DND-41 (cell line): ENCODE results near the gene STIMATE.

ENCODE experiments used
- ATAC-seq: fragments of 200-7000 bp; cut with Tn5 transposase; 3 replicates; pipeline ENCODE4 v1.9.1; 2021; ENCODE audit warnings: low read depth; ENCODE audit not compliant: insufficient read depth
- DNase-seq: peaks from one replicate; pipeline ENCODE4 v3.0.0-alpha.2; 2020
- H2AFZ ChIP-seq: 2 replicates; pipeline ENCODE4 v1.6.0; 2012; ENCODE audit warnings: low read depth, low read length
- H3K27ac ChIP-seq: 2 replicates; pipeline ENCODE4 v1.5.1; 2012; ENCODE audit warnings: low read length, inconsistent platforms
- H3K27me3 ChIP-seq: fragments of 200-600 bp; sonication (generic); 2 replicates; pipeline ENCODE4 v1.6.0; 2012; ENCODE audit warnings: low read length, mild to moderate bottlenecking, inconsistent platforms; ENCODE audit not compliant: insufficient read depth, poor library complexity
- H3K36me3 ChIP-seq: 2 replicates; pipeline ENCODE4 v1.5.1; 2012; ENCODE audit warnings: low read length, inconsistent platforms; ENCODE audit not compliant: insufficient read depth
- H3K4me1 ChIP-seq: 2 replicates; pipeline ENCODE4 v1.5.1; 2012; ENCODE audit warnings: mild to moderate bottlenecking, low read length; ENCODE audit not compliant: insufficient read depth
- H3K4me2 ChIP-seq: 2 replicates; pipeline ENCODE4 v1.6.0; 2012; ENCODE audit warnings: mild to moderate bottlenecking, moderate library complexity, low read length, inconsistent platforms; ENCODE audit not compliant: insufficient read depth
- H3K4me3 ChIP-seq, 2 experiments: fragments of 200-600 bp in 1 of 2; shearing (Covaris generic) in 1 of 2; 2 replicates each; pipeline ENCODE4 v1.5.1; 2012 to 2016; ENCODE audit warnings: inconsistent platforms in 2 of 2, low read length in 2 of 2, mild to moderate bottlenecking in 2 of 2, low read depth in 1 of 2, moderate library complexity in 1 of 2
- H3K79me2 ChIP-seq: 2 replicates; pipeline ENCODE4 v1.6.0; 2012; ENCODE audit warnings: low read length, inconsistent platforms; ENCODE audit not compliant: insufficient read depth
- H3K9ac ChIP-seq: 2 replicates; pipeline ENCODE4 v1.6.0; 2012; ENCODE audit warnings: low read depth, mild to moderate bottlenecking, inconsistent platforms, low read length, moderate library complexity
- H3K9me3 ChIP-seq: 2 replicates; pipeline ENCODE4 v1.5.1; 2012; ENCODE audit warnings: low read length, moderate library complexity, mild to moderate bottlenecking, inconsistent platforms; ENCODE audit not compliant: insufficient read depth, severe bottlenecking
- H4K20me1 ChIP-seq: 2 replicates; pipeline ENCODE4 v1.6.0; 2012; ENCODE audit warnings: low read length; ENCODE audit not compliant: insufficient read depth
- EZH2 ChIP-seq: IDR thresholded peaks from 3 replicates; pipeline ENCODE4 v1.6.1; 2012; ENCODE audit warnings: borderline replicate concordance, low read depth, mild to moderate bottlenecking, moderate library complexity, low read length, inconsistent platforms; ENCODE audit not compliant: severe bottlenecking
- TF ChIP-seq, protein P1 (sequence below): IDR thresholded peaks from 2 replicates; pipeline ENCODE4 v1.5.1; 2012; ENCODE audit warnings: borderline replicate concordance, low read length, moderate library complexity, mild to moderate bottlenecking; ENCODE audit not compliant: poor library complexity, severe bottlenecking; ENCODE audit errors: extremely low read depth

The STIMATE gene

DNA sequence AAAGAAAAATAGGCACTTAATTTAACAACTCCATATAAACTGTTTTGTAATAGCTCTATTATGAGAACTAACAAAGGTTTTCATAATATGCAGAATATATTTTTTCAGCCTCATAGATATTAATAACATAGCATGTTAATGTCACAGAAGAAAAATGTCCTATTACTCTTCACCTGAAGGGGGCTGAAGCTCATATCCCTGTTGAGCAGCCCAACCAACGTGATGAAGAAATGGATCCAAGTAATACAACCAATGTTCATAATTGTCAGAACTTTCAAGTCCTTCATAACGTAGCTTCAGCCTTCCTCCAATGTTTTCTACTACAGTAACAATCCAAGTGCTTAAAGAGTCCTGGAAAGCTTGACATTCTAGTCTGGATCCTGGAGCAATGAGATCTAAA is 34.5 kb upstream of the STIMATE start:
- no peaks in the 10 kb centered on the region for H3K79me2 ChIP-seq
- TF ChIP-seq, protein P1, sequence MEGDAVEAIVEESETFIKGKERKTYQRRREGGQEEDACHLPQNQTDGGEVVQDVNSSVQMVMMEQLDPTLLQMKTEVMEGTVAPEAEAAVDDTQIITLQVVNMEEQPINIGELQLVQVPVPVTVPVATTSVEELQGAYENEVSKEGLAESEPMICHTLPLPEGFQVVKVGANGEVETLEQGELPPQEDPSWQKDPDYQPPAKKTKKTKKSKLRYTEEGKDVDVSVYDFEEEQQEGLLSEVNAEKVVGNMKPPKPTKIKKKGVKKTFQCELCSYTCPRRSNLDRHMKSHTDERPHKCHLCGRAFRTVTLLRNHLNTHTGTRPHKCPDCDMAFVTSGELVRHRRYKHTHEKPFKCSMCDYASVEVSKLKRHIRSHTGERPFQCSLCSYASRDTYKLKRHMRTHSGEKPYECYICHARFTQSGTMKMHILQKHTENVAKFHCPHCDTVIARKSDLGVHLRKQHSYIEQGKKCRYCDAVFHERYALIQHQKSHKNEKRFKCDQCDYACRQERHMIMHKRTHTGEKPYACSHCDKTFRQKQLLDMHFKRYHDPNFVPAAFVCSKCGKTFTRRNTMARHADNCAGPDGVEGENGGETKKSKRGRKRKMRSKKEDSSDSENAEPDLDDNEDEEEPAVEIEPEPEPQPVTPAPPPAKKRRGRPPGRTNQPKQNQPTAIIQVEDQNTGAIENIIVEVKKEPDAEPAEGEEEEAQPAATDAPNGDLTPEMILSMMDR = peak; percentile 19
- no peak for TF ChIP-seq EZH2
- no peak overlapping the region for H3K4me3 ChIP-seq
- H3K4me1 ChIP-seq = no peaks in the 10 kb centered on the region
- ATAC-seq (no peak), DNase-seq (no peak)
- H4K20me1 ChIP-seq = no peaks in the 10 kb centered on the region
- no peak overlapping the region for H3K9ac ChIP-seq
- H2AFZ ChIP-seq = no peak overlapping the region
- H3K4me2 ChIP-seq = no peak overlapping the region
- H3K27me3 ChIP-seq = no peaks in the 10 kb centered on the region
- H3K36me3 ChIP-seq = peaks cover 67% of the 10 kb centered on the region
- no peak overlapping the region for H3K27ac ChIP-seq
- H3K9me3 ChIP-seq = no peaks in the 10 kb centered on the region

DNA sequence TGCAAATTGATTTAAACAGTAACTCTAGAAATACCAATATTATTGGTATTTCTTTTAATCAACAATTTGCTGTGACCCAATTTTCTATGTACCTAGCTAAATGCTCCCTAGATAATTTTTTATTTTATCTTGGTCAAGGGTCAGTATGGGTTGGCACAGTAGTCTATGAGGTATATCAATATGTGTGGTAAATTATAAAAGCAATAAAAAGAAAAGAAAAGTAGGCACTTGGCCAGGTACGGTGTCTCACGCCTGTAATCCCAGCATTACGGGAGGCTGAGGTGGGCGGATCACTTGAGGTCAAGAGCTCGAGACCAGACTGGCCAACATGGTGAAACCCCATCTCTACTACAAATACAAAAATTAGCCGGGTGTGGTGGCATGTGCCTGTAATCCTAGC is 34.0 kb upstream of the STIMATE start:
- no peaks in the 10 kb centered on the region for H3K79me2 ChIP-seq
- peaks cover 69% of the 10 kb centered on the region for H3K36me3 ChIP-seq
- no peaks in the 10 kb centered on the region for H3K27me3 ChIP-seq
- H2AFZ ChIP-seq = no peak overlapping the region
- H4K20me1 ChIP-seq = no peaks in the 10 kb centered on the region
- H3K9ac ChIP-seq = no peak overlapping the region
- H3K4me3 ChIP-seq = no peak overlapping the region
- no peak for DNase-seq
- no peak overlapping the region for H3K4me2 ChIP-seq
- TF ChIP-seq, protein P1 = no peak
- TF ChIP-seq EZH2 = no peak
- H3K4me1 ChIP-seq = no peaks in the 10 kb centered on the region
- H3K27ac ChIP-seq = no peak overlapping the region
- ATAC-seq = no peak
- no peaks in the 10 kb centered on the region for H3K9me3 ChIP-seq

DNA sequence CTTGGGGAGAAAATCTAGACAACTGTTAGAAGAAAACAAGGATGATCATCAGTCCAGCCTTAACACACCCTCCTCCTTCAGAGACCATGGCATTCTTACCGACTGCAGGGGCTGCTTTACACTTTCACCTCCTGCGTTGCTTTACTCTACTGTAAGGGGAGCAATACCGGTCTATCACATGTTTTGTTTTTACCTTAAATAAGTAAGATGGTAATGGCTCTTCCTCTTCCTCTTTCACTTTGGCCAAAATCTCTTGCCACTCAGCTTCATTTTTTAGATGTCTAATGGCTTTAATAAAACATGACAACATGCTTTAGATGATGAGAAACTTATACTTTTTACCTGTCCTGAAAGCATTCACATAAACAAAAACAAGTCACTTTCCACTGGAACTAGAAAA is 33.4 kb upstream of the STIMATE start:
- Histone ChIP-seq H3K4me1 (no peaks in the 10 kb centered on the region), H3K27me3 (no peaks in the 10 kb centered on the region), H2AFZ (no peak overlapping the region), H3K4me3 (no peak overlapping the region), H3K79me2 (no peaks in the 10 kb centered on the region), H3K27ac (no peak overlapping the region), H3K36me3 (peaks cover 71% of the 10 kb centered on the region), H4K20me1 (no peaks in the 10 kb centered on the region), H3K9me3 (no peaks in the 10 kb centered on the region), H3K9ac (no peak overlapping the region), H3K4me2 (no peak overlapping the region)
- DNase-seq = no peak
- no peak for ATAC-seq
- TF ChIP-seq, protein P1 = no peak
- TF ChIP-seq EZH2 = no peak

DNA sequence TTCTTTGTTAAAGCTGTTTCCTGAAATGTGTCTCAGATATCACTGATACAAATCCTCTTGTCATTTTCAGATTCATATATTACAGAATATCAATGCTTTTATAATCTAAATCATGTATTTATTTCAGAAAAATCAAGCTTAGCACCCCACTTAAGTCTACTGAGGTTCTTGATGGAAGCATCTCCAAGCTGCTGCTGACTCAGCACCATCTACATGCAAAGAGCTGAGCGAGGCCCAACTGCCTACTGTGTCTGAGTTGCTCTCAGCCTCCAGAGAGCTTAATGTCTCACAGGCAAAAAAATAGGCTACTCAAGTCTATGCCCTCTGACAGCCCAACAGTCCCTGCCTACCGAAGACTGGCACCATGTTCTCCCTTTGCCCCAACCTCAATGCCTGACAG is 29.2 kb upstream of the STIMATE start:
- TF ChIP-seq, protein P1 = no peak
- TF ChIP-seq EZH2 = no peak
- Histone ChIP-seq H3K79me2 (no peaks in the 10 kb centered on the region), H3K27ac (no peak overlapping the region), H3K4me3 (no peak overlapping the region), H3K9ac (no peak overlapping the region), H3K4me1 (no peaks in the 10 kb centered on the region), H2AFZ (no peak overlapping the region), H3K27me3 (no peaks in the 10 kb centered on the region), H4K20me1 (no peaks in the 10 kb centered on the region), H3K36me3 (peaks cover 84% of the 10 kb centered on the region), H3K4me2 (no peak overlapping the region), H3K9me3 (no peaks in the 10 kb centered on the region)
- no peak for ATAC-seq
- no peak for DNase-seq
